Measurements from ENCODE around the gene SGIP1.

DNA sequence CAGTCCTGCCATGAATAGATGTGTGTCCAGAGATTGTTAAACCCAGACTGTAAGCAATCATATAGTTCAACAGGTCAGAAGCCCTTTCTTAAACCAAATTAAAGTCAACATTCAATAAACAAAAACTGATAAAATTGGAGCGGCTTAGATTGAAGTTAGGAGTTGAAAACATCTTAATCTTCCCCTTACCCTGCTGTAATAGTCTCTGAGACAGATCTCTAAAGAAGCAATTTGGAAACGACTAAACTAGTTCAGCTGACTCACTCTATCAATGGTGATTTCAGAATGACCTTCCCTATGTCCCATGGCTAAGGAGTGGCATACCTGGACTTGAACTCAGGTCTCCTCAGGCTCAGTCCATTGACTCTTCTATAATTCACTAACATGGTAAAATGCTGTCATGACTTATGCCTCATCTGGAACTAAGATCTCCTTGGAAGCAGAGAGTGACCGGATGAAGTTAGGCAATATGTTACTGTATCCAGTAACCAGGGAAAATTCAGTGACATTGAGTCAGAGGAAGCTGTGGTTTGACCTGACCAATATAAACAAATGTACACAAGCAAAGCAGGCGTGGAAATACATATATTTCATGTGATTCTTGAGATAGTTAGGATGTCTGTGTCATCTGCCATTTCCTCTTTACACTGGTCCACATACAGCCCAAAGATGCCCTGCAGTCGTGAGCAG, 30.1 kb downstream of the SGIP1 start:
- TF ChIP-seq, protein P1, sequence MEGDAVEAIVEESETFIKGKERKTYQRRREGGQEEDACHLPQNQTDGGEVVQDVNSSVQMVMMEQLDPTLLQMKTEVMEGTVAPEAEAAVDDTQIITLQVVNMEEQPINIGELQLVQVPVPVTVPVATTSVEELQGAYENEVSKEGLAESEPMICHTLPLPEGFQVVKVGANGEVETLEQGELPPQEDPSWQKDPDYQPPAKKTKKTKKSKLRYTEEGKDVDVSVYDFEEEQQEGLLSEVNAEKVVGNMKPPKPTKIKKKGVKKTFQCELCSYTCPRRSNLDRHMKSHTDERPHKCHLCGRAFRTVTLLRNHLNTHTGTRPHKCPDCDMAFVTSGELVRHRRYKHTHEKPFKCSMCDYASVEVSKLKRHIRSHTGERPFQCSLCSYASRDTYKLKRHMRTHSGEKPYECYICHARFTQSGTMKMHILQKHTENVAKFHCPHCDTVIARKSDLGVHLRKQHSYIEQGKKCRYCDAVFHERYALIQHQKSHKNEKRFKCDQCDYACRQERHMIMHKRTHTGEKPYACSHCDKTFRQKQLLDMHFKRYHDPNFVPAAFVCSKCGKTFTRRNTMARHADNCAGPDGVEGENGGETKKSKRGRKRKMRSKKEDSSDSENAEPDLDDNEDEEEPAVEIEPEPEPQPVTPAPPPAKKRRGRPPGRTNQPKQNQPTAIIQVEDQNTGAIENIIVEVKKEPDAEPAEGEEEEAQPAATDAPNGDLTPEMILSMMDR (IDR thresholded peaks at IDR 0.05; ENCODE audit: control extremely low read depth in 1 of 3, insufficient read depth in 1 of 3, low read depth in 1 of 3, low read length in 3 of 3): no peak
- TF ChIP-seq, protein P2, sequence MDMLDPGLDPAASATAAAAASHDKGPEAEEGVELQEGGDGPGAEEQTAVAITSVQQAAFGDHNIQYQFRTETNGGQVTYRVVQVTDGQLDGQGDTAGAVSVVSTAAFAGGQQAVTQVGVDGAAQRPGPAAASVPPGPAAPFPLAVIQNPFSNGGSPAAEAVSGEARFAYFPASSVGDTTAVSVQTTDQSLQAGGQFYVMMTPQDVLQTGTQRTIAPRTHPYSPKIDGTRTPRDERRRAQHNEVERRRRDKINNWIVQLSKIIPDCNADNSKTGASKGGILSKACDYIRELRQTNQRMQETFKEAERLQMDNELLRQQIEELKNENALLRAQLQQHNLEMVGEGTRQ (IDR thresholded peaks at IDR 0.05; ENCODE audit: low read length): no peak
- TF ChIP-seq EZH2 (IDR thresholded peaks at IDR 0.05; ENCODE audit: low read depth, low read length, severe bottlenecking): no peak
- no peak for TF ChIP-seq TAF1 (IDR thresholded peaks at IDR 0.05; ENCODE audit: low read depth, low read length)
- TF ChIP-seq ASH2L (IDR thresholded peaks at IDR 0.05; ENCODE audit: low read length): no peak
- TF ChIP-seq TCF12 (IDR thresholded peaks at IDR 0.05; ENCODE audit: low read depth, low read length): no peak
- no peak for TF ChIP-seq POLR2A (IDR thresholded peaks at IDR 0.05; ENCODE audit: control extremely low read depth in 1 of 2, low read depth in 2 of 2, low read length in 2 of 2)
- no peak for TF ChIP-seq RFX5 (IDR thresholded peaks at IDR 0.05; ENCODE audit: borderline replicate concordance, low read depth, low read length)
- TF ChIP-seq SAP30 (IDR thresholded peaks at IDR 0.05; ENCODE audit: insufficient read depth, insufficient replicate concordance, low read length): no peak
